GM12872 (cell line): ENCODE data around the gene IL25.

Experiments used
- CTCF ChIP-seq: IDR thresholded peaks from 3 replicates; pipeline ENCODE4 v1.5.1; 2011; ENCODE audit warnings: low read depth, mild to moderate bottlenecking, low read length, moderate library complexity; ENCODE audit not compliant: insufficient read depth

Gene IL25

GRCh38 chr14:23413681-23414080 is 41.1 kb downstream of the IL25 start:
- TF ChIP-seq CTCF: no peak

- no peak for TF ChIP-seq CTCF
These were observed 41.6 kb downstream of the IL25 start for GRCh38 chr14:23414254-23414653.

- TF ChIP-seq CTCF: no peak
These were observed 42.6 kb downstream of the IL25 start for GRCh38 chr14:23414906-23415820.

GRCh38 chr14:23415821-23416778 is 43.5 kb downstream of the IL25 start:
- TF ChIP-seq CTCF: no peak

- TF ChIP-seq CTCF: no peak
These were observed 44.2 kb downstream of the IL25 start for GRCh38 chr14:23416801-23417200.

GRCh38 chr14:23418021-23418420 is 45.4 kb downstream of the IL25 start:
- TF ChIP-seq CTCF: no peak

GRCh38 chr14:23421594-23421993 is 49.0 kb downstream of the IL25 start:
- no peak for TF ChIP-seq CTCF
